Activated T-helper 2 cell treated with anti-CD3 and anti-CD28 coated beads, Interferon-gamma antibody, Interleukin-2, Interleukin-4, amounts not matched to agents 10 μg/mL and 5 μg/mL and 100 μg/mL, durations not matched to agents 14 hours and 24 hours and 36 hours (primary cell): ENCODE data around the gene SLC9A3. TPM values are rescaled to one million over a fixed set of nuclear protein-coding genes. Genes with fewer than 3 reads are reported as not detected.

Source experiments
- DNase-seq: peaks from one replicate; pipeline ENCODE4 v3.0.0; 2021; ENCODE audit warnings: low spot score
- H3K27ac Mint-ChIP-seq: one replicate; pipeline ENCODE4 v1.8.0; 2021; ENCODE audit warnings: mixed read lengths
- H3K27me3 Mint-ChIP-seq: one replicate; pipeline ENCODE4 v1.8.0; 2021; ENCODE audit warnings: low read depth, mixed read lengths
- H3K36me3 Mint-ChIP-seq: one replicate; pipeline ENCODE4 v1.8.0; 2021; ENCODE audit warnings: low read depth, mixed read lengths
- H3K4me1 Mint-ChIP-seq: one replicate; pipeline ENCODE4 v1.8.0; 2021; ENCODE audit warnings: low read depth, mixed read lengths
- H3K4me3 Mint-ChIP-seq: one replicate; pipeline ENCODE4 v1.8.0; 2021; ENCODE audit warnings: low read depth, mild to moderate bottlenecking, moderate library complexity, mixed read lengths
- H3K9me3 Mint-ChIP-seq: one replicate; pipeline ENCODE4 v1.8.0; 2021; ENCODE audit warnings: mixed read lengths
- intact Hi-C: fragments of 100-400 bp; cut with micrococcal nuclease; formaldehyde crosslinking; loops from one replicate; pipeline ENCODE4 v1.15.1; 2023
- total RNA-seq: library from RNA; stranded (reverse); gene quantifications from 2 replicates; pipeline ENCODE4 v1.2.3, GENCODE V29; 2022

Gene SLC9A3
- total RNA-seq, 1 donor from 2014 or later: 2.4 TPM

GRCh38 chr5:434443-435146 lies 89.7 kb downstream of the SLC9A3 start:
- Mint-ChIP-seq H3K27ac (no peak overlapping the region), H3K27me3 (no peaks in the 10 kb centered on the region), H3K36me3 (peaks cover 17% of the 10 kb centered on the region), H3K4me1 (peaks cover 4% of the 10 kb centered on the region), H3K4me3 (no peak overlapping the region), H3K9me3 (no peaks in the 10 kb centered on the region)
- intact Hi-C loops: no loop called here
- no peak for DNase-seq

GRCh38 chr5:433836-434235 lies 90.4 kb downstream of the SLC9A3 start:
- H3K27ac Mint-ChIP-seq: no peak overlapping the region
- H3K27me3 Mint-ChIP-seq: no peaks in the 10 kb centered on the region
- peaks cover 20% of the 10 kb centered on the region for H3K36me3 Mint-ChIP-seq
- intact Hi-C loops: no loop called here
- no peak overlapping the region for H3K4me3 Mint-ChIP-seq
- no peaks in the 10 kb centered on the region for H3K9me3 Mint-ChIP-seq
- DNase-seq: no peak
- H3K4me1 Mint-ChIP-seq: peaks cover 4% of the 10 kb centered on the region

DNA sequence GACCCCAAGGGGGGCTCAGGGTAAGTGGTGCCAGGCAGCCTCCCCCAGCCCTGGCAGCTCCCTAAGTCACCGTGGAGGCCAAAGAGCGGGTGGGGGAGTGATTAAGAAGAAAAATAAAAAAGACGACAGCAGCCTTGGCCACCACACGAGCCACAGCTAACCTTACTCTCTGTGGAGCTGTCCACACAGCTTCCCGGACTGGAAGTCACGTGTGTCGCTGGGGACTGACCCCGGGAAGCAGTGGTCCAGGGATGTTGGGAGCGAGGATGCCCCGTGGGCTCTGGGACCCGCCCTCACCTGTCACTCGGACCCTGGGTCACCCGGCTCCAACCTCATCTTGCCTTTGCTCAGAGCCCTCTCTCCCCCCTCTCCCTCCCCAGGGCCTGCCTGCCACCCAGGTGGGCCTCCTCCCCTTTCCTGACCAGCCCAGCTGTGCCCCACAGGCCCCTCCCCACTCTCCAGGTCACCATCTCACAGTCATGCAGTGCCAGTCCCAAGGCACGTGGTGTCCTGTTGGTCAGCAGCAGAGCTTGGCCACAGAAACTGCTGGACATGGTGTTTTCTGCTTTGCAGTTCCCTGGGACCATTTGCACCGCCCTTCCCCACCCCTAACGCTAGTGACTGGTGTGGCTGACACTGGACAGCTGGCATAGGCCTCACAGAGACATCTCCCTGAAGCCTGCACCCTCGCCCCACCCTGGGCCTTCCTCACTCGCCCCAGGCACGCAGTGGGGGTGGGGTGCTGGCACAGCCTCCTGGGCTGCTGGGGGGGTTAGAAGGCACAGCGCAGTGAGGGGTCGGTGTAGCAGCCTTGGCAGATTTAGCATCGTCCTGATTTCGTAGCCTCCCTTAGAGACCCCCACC lies 91.1 kb downstream of the SLC9A3 start:
- peaks cover 4% of the 10 kb centered on the region for H3K4me1 Mint-ChIP-seq
- intact Hi-C loops: no loop called here
- H3K4me3 Mint-ChIP-seq: no peak overlapping the region
- no peaks in the 10 kb centered on the region for H3K27me3 Mint-ChIP-seq
- DNase-seq: no peak
- H3K27ac Mint-ChIP-seq: no peak overlapping the region
- H3K9me3 Mint-ChIP-seq: no peaks in the 10 kb centered on the region
- H3K36me3 Mint-ChIP-seq: peaks cover 25% of the 10 kb centered on the region

GRCh38 chr5:432201-432927 lies 91.9 kb downstream of the SLC9A3 start:
- Mint-ChIP-seq H3K4me3 (no peak overlapping the region), H3K4me1 (peaks cover 4% of the 10 kb centered on the region), H3K27ac (no peak overlapping the region), H3K36me3 (peaks cover 30% of the 10 kb centered on the region), H3K27me3 (no peaks in the 10 kb centered on the region), H3K9me3 (no peaks in the 10 kb centered on the region)
- intact Hi-C loops: no loop called here
- DNase-seq: no peak

GRCh38 chr5:431711-432050 lies 92.6 kb downstream of the SLC9A3 start:
- Mint-ChIP-seq H3K27me3 (no peaks in the 10 kb centered on the region), H3K4me1 (peaks cover 4% of the 10 kb centered on the region), H3K4me3 (no peak overlapping the region), H3K36me3 (peaks cover 33% of the 10 kb centered on the region), H3K27ac (no peak overlapping the region), H3K9me3 (no peaks in the 10 kb centered on the region)
- intact Hi-C loops: loop anchor here (1.0 kb wide), 1 partner anchor 114 kb away; no protein-coding TSS in a partner anchor
- no peak for DNase-seq

- no peak overlapping the region for H3K4me3 Mint-ChIP-seq
- no peaks in the 10 kb centered on the region for H3K27me3 Mint-ChIP-seq
- no peaks in the 10 kb centered on the region for H3K9me3 Mint-ChIP-seq
- no peak for DNase-seq
- peaks cover 39% of the 10 kb centered on the region for H3K36me3 Mint-ChIP-seq
- H3K27ac Mint-ChIP-seq: no peak overlapping the region
- intact Hi-C loops: loop anchor here (1.0 kb wide), 1 partner anchor 114 kb away; no protein-coding TSS in a partner anchor
- H3K4me1 Mint-ChIP-seq: peaks cover 4% of the 10 kb centered on the region
Measured at GRCh38 chr5:431001-431710, 93.1 kb downstream of the SLC9A3 start.

DNA sequence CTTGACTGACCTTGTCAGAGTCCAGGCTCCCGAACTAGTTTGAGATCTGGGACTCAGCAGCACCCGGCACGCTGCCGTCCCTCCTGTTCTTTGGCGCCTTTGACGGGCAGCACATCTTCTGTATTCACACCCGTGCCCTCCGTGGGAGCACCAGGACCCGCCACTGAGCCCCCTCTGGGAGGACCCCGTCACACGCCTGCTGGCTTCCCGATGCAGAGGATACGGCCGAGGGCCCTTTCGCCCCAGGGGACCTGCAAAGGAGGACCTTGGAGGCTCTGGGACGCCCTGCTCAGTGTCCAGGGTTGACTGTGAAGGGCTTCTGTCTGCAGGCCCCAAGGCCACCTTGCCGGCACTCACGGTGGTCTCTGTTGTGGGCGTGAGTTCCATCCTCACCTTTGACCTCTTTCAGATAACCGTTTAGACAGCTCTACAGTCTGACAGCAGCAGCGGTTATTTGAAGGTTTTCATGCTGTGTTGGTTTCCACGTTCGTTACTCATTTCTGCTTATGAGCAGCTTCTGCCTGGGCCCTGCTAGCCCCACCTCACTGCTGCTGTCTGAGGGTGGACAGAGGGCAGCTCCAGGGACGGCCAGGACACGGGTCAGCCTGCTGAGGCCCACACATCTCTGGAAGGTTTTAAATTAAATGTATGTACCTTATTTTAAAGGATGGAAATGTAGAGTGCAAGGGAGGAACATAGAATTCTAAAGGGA lies 93.9 kb downstream of the SLC9A3 start:
- peaks cover 42% of the 10 kb centered on the region for H3K36me3 Mint-ChIP-seq
- no peak overlapping the region for H3K27ac Mint-ChIP-seq
- intact Hi-C loops: no loop called here
- peaks cover 9% of the 10 kb centered on the region for H3K4me1 Mint-ChIP-seq
- no peaks in the 10 kb centered on the region for H3K27me3 Mint-ChIP-seq
- DNase-seq: no peak
- no peak overlapping the region for H3K4me3 Mint-ChIP-seq
- H3K9me3 Mint-ChIP-seq: no peaks in the 10 kb centered on the region

GRCh38 chr5:429453-430188 lies 94.6 kb downstream of the SLC9A3 start:
- no peak for DNase-seq
- no peak overlapping the region for H3K4me3 Mint-ChIP-seq
- no peaks in the 10 kb centered on the region for H3K9me3 Mint-ChIP-seq
- H3K27me3 Mint-ChIP-seq: no peaks in the 10 kb centered on the region
- H3K36me3 Mint-ChIP-seq: peaks cover 42% of the 10 kb centered on the region
- H3K4me1 Mint-ChIP-seq: peaks cover 9% of the 10 kb centered on the region
- intact Hi-C loops: no loop called here
- no peak overlapping the region for H3K27ac Mint-ChIP-seq

GRCh38 chr5:428754-429452 lies 95.3 kb downstream of the SLC9A3 start:
- Mint-ChIP-seq H3K27ac (no peak overlapping the region), H3K36me3 (peaks cover 42% of the 10 kb centered on the region), H3K4me3 (no peak overlapping the region), H3K27me3 (no peaks in the 10 kb centered on the region), H3K9me3 (no peaks in the 10 kb centered on the region), H3K4me1 (peaks cover 9% of the 10 kb centered on the region)
- intact Hi-C loops: no loop called here
- no peak for DNase-seq

- no peak overlapping the region for H3K4me3 Mint-ChIP-seq
- peaks cover 47% of the 10 kb centered on the region for H3K36me3 Mint-ChIP-seq
- H3K9me3 Mint-ChIP-seq: no peaks in the 10 kb centered on the region
- intact Hi-C loops: no loop called here
- no peak overlapping the region for H3K27ac Mint-ChIP-seq
- no peaks in the 10 kb centered on the region for H3K27me3 Mint-ChIP-seq
- DNase-seq: no peak
- peaks cover 14% of the 10 kb centered on the region for H3K4me1 Mint-ChIP-seq
Measured at GRCh38 chr5:428219-428618, 96.0 kb downstream of the SLC9A3 start.

- intact Hi-C loops: no loop called here
- no peak overlapping the region for H3K27ac Mint-ChIP-seq
- DNase-seq: no peak
- peaks cover 50% of the 10 kb centered on the region for H3K36me3 Mint-ChIP-seq
- no peaks in the 10 kb centered on the region for H3K9me3 Mint-ChIP-seq
- H3K4me1 Mint-ChIP-seq: peaks cover 17% of the 10 kb centered on the region
- no peaks in the 10 kb centered on the region for H3K27me3 Mint-ChIP-seq
- H3K4me3 Mint-ChIP-seq: no peak overlapping the region
Measured at GRCh38 chr5:427415-428087, 96.7 kb downstream of the SLC9A3 start.
